Measurements from ENCODE around the gene SRPK2.
"Not testable (repeated sequence)": the region's sequence is repeated elsewhere in the genome, so short reads cannot be mapped to it uniquely, and the experiment has no call there.

SRPK2 gene

GRCh38 chr7:105297309-105297708, 91.4 kb downstream of the SRPK2 start:
- no peaks in the 10 kb centered on the region for H3K27me3 ChIP-seq (ENCODE audit: control insufficient read depth, insufficient read depth, low read length)
- no peaks in the 10 kb centered on the region for H3K36me3 ChIP-seq (ENCODE audit: control insufficient read depth, insufficient read depth, low read length)
- H3K27ac ChIP-seq (ENCODE audit: low read depth, low read length) = no peak overlapping the region
- no peaks in the 10 kb centered on the region for H3K9me3 ChIP-seq (ENCODE audit: control insufficient read depth, insufficient read depth, low read depth, low read length)
- H3K4me3 ChIP-seq (ENCODE audit: low read depth, low read length) = no peak overlapping the region
- peaks cover 5% of the 10 kb centered on the region for H3K4me1 ChIP-seq (ENCODE audit: control insufficient read depth, insufficient read depth, low read length)
- no peak overlapping the region for H3K9ac ChIP-seq (ENCODE audit: low read length)

GRCh38 chr7:105296491-105296890, 92.2 kb downstream of the SRPK2 start:
- H3K4me1 ChIP-seq (ENCODE audit: control insufficient read depth, insufficient read depth, low read length) = peaks cover 5% of the 10 kb centered on the region
- H3K9me3 ChIP-seq (ENCODE audit: control insufficient read depth, insufficient read depth, low read depth, low read length) = no peaks in the 10 kb centered on the region
- no peaks in the 10 kb centered on the region for H3K27me3 ChIP-seq (ENCODE audit: control insufficient read depth, insufficient read depth, low read length)
- H3K4me3 ChIP-seq (ENCODE audit: low read depth, low read length) = no peak overlapping the region
- no peaks in the 10 kb centered on the region for H3K36me3 ChIP-seq (ENCODE audit: control insufficient read depth, insufficient read depth, low read length)
- H3K27ac ChIP-seq (ENCODE audit: low read depth, low read length) = no peak overlapping the region
- no peak overlapping the region for H3K9ac ChIP-seq (ENCODE audit: low read length)

GRCh38 chr7:105295596-105296352, 92.9 kb downstream of the SRPK2 start:
- H3K36me3 ChIP-seq (ENCODE audit: control insufficient read depth, insufficient read depth, low read length) = no peaks in the 10 kb centered on the region
- H3K4me1 ChIP-seq (ENCODE audit: control insufficient read depth, insufficient read depth, low read length) = peaks cover 5% of the 10 kb centered on the region
- H3K9me3 ChIP-seq (ENCODE audit: control insufficient read depth, insufficient read depth, low read depth, low read length) = no peaks in the 10 kb centered on the region
- H3K9ac ChIP-seq (ENCODE audit: low read length) = no peak overlapping the region
- H3K27me3 ChIP-seq (ENCODE audit: control insufficient read depth, insufficient read depth, low read length) = no peaks in the 10 kb centered on the region
- no peak overlapping the region for H3K27ac ChIP-seq (ENCODE audit: low read depth, low read length)
- no peak overlapping the region for H3K4me3 ChIP-seq (ENCODE audit: low read depth, low read length)

- not testable (repeated sequence) for H3K27me3 ChIP-seq (ENCODE audit: control insufficient read depth, insufficient read depth, low read length); H3K4me1 ChIP-seq (ENCODE audit: control insufficient read depth, insufficient read depth, low read length); H3K27ac ChIP-seq (ENCODE audit: low read depth, low read length); H3K9me3 ChIP-seq (ENCODE audit: control insufficient read depth, insufficient read depth, low read depth, low read length); H3K36me3 ChIP-seq (ENCODE audit: control insufficient read depth, insufficient read depth, low read length); H3K9ac ChIP-seq (ENCODE audit: low read length); H3K4me3 ChIP-seq (ENCODE audit: low read depth, low read length)
These were observed 94.2 kb downstream of the SRPK2 start for GRCh38 chr7:105294482-105294881.

GRCh38 chr7:105289704-105290103, 99.0 kb downstream of the SRPK2 start:
- no peak overlapping the region for H3K4me3 ChIP-seq (ENCODE audit: low read depth, low read length)
- H3K9me3 ChIP-seq (ENCODE audit: control insufficient read depth, insufficient read depth, low read depth, low read length) = no peaks in the 10 kb centered on the region
- H3K9ac ChIP-seq (ENCODE audit: low read length) = no peak overlapping the region
- H3K27ac ChIP-seq (ENCODE audit: low read depth, low read length) = no peak overlapping the region
- no peaks in the 10 kb centered on the region for H3K27me3 ChIP-seq (ENCODE audit: control insufficient read depth, insufficient read depth, low read length)
- no peaks in the 10 kb centered on the region for H3K36me3 ChIP-seq (ENCODE audit: control insufficient read depth, insufficient read depth, low read length)
- no peaks in the 10 kb centered on the region for H3K4me1 ChIP-seq (ENCODE audit: control insufficient read depth, insufficient read depth, low read length)

- Histone ChIP-seq H3K9ac (ENCODE audit: low read length) (no peak overlapping the region), H3K36me3 (ENCODE audit: control insufficient read depth, insufficient read depth, low read length) (no peaks in the 10 kb centered on the region), H3K9me3 (ENCODE audit: control insufficient read depth, insufficient read depth, low read depth, low read length) (no peaks in the 10 kb centered on the region)
These were observed 102.3 kb downstream of the SRPK2 start for GRCh38 chr7:105286441-105286840.

GRCh38 chr7:105285118-105285874, 103.4 kb downstream of the SRPK2 start:
- Histone ChIP-seq H3K9me3 (ENCODE audit: control insufficient read depth, insufficient read depth, low read depth, low read length) (no peaks in the 10 kb centered on the region), H3K36me3 (ENCODE audit: control insufficient read depth, insufficient read depth, low read length) (no peaks in the 10 kb centered on the region), H3K27me3 (ENCODE audit: control insufficient read depth, insufficient read depth, low read length) (no peaks in the 10 kb centered on the region), H3K9ac (ENCODE audit: low read length) (no peak overlapping the region), H3K4me1 (ENCODE audit: control insufficient read depth, insufficient read depth, low read length) (no peaks in the 10 kb centered on the region; the same call in 1 of the 2 replicates), H3K27ac (ENCODE audit: low read depth, low read length) (no peak overlapping the region), H3K4me3 (ENCODE audit: low read depth, low read length) (no peak overlapping the region)

More at GRCh38 chr7:105286441-105286840, 102.3 kb downstream of the SRPK2 start:
- H3K27me3 ChIP-seq (ENCODE audit: control insufficient read depth, insufficient read depth, low read length) = no peaks in the 10 kb centered on the region
- no peaks in the 10 kb centered on the region; the same call in 1 of the 2 replicates for H3K4me1 ChIP-seq (ENCODE audit: control insufficient read depth, insufficient read depth, low read length)
- H3K4me3 ChIP-seq (ENCODE audit: low read depth, low read length) = no peak overlapping the region
- no peak overlapping the region for H3K27ac ChIP-seq (ENCODE audit: low read depth, low read length)

- H3K36me3 ChIP-seq (ENCODE audit: control insufficient read depth, insufficient read depth, low read length) = no peaks in the 10 kb centered on the region
- H3K27ac ChIP-seq (ENCODE audit: low read depth, low read length) = no peak overlapping the region
- H3K9me3 ChIP-seq (ENCODE audit: control insufficient read depth, insufficient read depth, low read depth, low read length) = no peaks in the 10 kb centered on the region
- H3K4me3 ChIP-seq (ENCODE audit: low read depth, low read length) = no peak overlapping the region
- H3K4me1 ChIP-seq (ENCODE audit: control insufficient read depth, insufficient read depth, low read length) = peaks cover 9% of the 10 kb centered on the region
- H3K9ac ChIP-seq (ENCODE audit: low read length) = no peak overlapping the region
- no peaks in the 10 kb centered on the region for H3K27me3 ChIP-seq (ENCODE audit: control insufficient read depth, insufficient read depth, low read length)
These were observed 104.7 kb downstream of the SRPK2 start for GRCh38 chr7:105284014-105284413.

- Histone ChIP-seq H3K36me3 (ENCODE audit: control insufficient read depth, insufficient read depth, low read length) (no peaks in the 10 kb centered on the region), H3K9ac (ENCODE audit: low read length) (no peak overlapping the region), H3K9me3 (ENCODE audit: control insufficient read depth, insufficient read depth, low read depth, low read length) (no peaks in the 10 kb centered on the region), H3K27me3 (ENCODE audit: control insufficient read depth, insufficient read depth, low read length) (no peaks in the 10 kb centered on the region), H3K4me1 (ENCODE audit: control insufficient read depth, insufficient read depth, low read length) (peaks cover 9% of the 10 kb centered on the region), H3K4me3 (ENCODE audit: low read depth, low read length) (no peak overlapping the region), H3K27ac (ENCODE audit: low read depth, low read length) (no peak overlapping the region)
These were observed 106.8 kb downstream of the SRPK2 start for GRCh38 chr7:105281966-105282365.

GRCh38 chr7:105279688-105280007, 109.1 kb downstream of the SRPK2 start:
- Histone ChIP-seq H3K27me3 (ENCODE audit: control insufficient read depth, insufficient read depth, low read length) (no peaks in the 10 kb centered on the region), H3K36me3 (ENCODE audit: control insufficient read depth, insufficient read depth, low read length) (no peaks in the 10 kb centered on the region), H3K4me3 (ENCODE audit: low read depth, low read length) (no peak overlapping the region), H3K9me3 (ENCODE audit: control insufficient read depth, insufficient read depth, low read depth, low read length) (no peaks in the 10 kb centered on the region), H3K27ac (ENCODE audit: low read depth, low read length) (no peak overlapping the region), H3K4me1 (ENCODE audit: control insufficient read depth, insufficient read depth, low read length) (peaks cover 9% of the 10 kb centered on the region), H3K9ac (ENCODE audit: low read length) (no peak overlapping the region)

GRCh38 chr7:105278973-105279687, 109.6 kb downstream of the SRPK2 start:
- Histone ChIP-seq H3K9me3 (ENCODE audit: control insufficient read depth, insufficient read depth, low read depth, low read length) (no peaks in the 10 kb centered on the region), H3K4me3 (ENCODE audit: low read depth, low read length) (no peak overlapping the region), H3K9ac (ENCODE audit: low read length) (no peak overlapping the region), H3K27ac (ENCODE audit: low read depth, low read length) (no peak overlapping the region), H3K4me1 (ENCODE audit: control insufficient read depth, insufficient read depth, low read length) (peaks cover 9% of the 10 kb centered on the region), H3K36me3 (ENCODE audit: control insufficient read depth, insufficient read depth, low read length) (no peaks in the 10 kb centered on the region), H3K27me3 (ENCODE audit: control insufficient read depth, insufficient read depth, low read length) (no peaks in the 10 kb centered on the region)
